Adrenal gland (tissue), 12 donors: ENCODE measurements around the gene LRP1B. TPM values are rescaled to one million over a fixed set of nuclear protein-coding genes. Genes with fewer than 3 reads are reported as not detected.

Source experiments
- DNase-seq, 7 donors: peaks; one replicate each; pipeline ENCODE4 v3.0.0-alpha.2; 2019 to 2020
- H3K27ac ChIP-seq, 5 donors: fragments of 200-600 bp; sonication (generic) in 4 of 5; 1 replicate in 3 of 5; 2 replicates in 2 of 5; pipeline versions ENCODE4 v1.5.1 to v1.8.0; 2016 to 2020; ENCODE audit warnings: mild to moderate bottlenecking in 1 of 5
- H3K27me3 ChIP-seq: fragments of 200-600 bp; 2 replicates; pipeline ENCODE4 v1.8.0; 2021
- H3K36me3 ChIP-seq, 2 donors: fragments of 200-600 bp; replicated peaks in 1 of 2; 1 replicate in 1 of 2; 2 replicates in 1 of 2; pipeline versions ENCODE4 v1.5.1 to v1.8.0; 2018 to 2022
- H3K4me1 ChIP-seq, 2 donors: fragments of 200-600 bp; replicated peaks in 1 of 2; 1 replicate in 1 of 2; 2 replicates in 1 of 2; pipeline versions ENCODE4 v1.5.1 to v1.8.0; 2018 to 2021
- H3K4me3 ChIP-seq, 4 donors: fragments of 200-600 bp; sonication (generic) in 3 of 4; one replicate each; pipeline ENCODE4 v1.5.1; 2016 to 2018
- H3K9me3 ChIP-seq, 3 donors: fragments of 200-600 bp; sonication (generic) in 1 of 3; replicated peaks in 1 of 3; 1 replicate in 2 of 3; 2 replicates in 1 of 3; pipeline versions ENCODE4 v1.5.1 to v1.8.0; 2016 to 2021
- CTCF ChIP-seq, 6 experiments: fragments of 450-650 bp in 4 of 6; fragments of 200-600 bp in 2 of 6; sonication (generic) in 1 of 6; IDR thresholded peaks; 1 replicate in 5 of 6; 2 replicates in 1 of 6; pipeline versions ENCODE4 v1.5.1 to v1.8.0; 2016 to 2021; ENCODE audit warnings: antibody characterized with exemption in 6 of 6, mild to moderate bottlenecking in 2 of 6, moderate library complexity in 1 of 6
- POLR2A ChIP-seq, 2 donors: fragments of 450-650 bp; IDR thresholded peaks; one replicate each; pipeline ENCODE4 v1.6.1; 2017; ENCODE audit warnings: antibody characterized with exemption in 2 of 2, mild to moderate bottlenecking in 2 of 2, moderate library complexity in 1 of 2
- WGBS, 4 donors: extraction: QIAGEN DNeasy Blood & Tissue Kit in 2 of 4; methylation state at CpG; one replicate each; pipeline versions ENCODE4 v1.1.5 to v1.1.7; 2013 to 2017; 5-methylcytosine and 5-hydroxymethylcytosine counted together
- intact Hi-C, 2 donors: fragments of 100-400 bp; cut with DNase I; formaldehyde crosslinking; loops; one replicate each; pipeline versions ENCODE4 v1.14.1 to v1.15.0; 2022 to 2023
- polyA plus RNA-seq, 3 donors: library from polyadenylated mRNA; stranded (reverse); fragments of 200-250 nt in 2 of 3; fragments of 350-450 nt in 1 of 3; fragmentation: Illumina TruSeq in 1 of 3; extraction: RNeasy Lipid Tissue Mini Kit (QIAGEN cat#74804) in 1 of 3; gene quantifications; one replicate each; pipeline ENCODE4 v1.2.3, GENCODE V29; 2013 to 2014
- total RNA-seq, 9 donors: library from RNA; depleted of rRNA in 4 of 9; stranded (reverse); fragments of >200 nt in 4 of 9; fragments of 120-200 nt in 1 of 9; fragmentation: NEBNext Ultra II Directional in 1 of 9; extraction: Animal tissue kit (Norgen Biotek cat#: 25700) in 1 of 9; gene quantifications; one replicate each; pipeline versions ENCODE4 v1.1.0 to v1.2.4, GENCODE V29; 2013 to 2023
- donor health status: healthy with polysubstance abuse.
- donor health status: Bipolar disorder and iron deficiency.
- donor health status: DM: yes; HTN: yes; CAD: no.
- donor health status: DM: no; HTN: no; CAD: no.
- donor health status: DM: no; HTN: no; CAD: no.
- donor health status: DM: yes; HTN: yes; CAD: no.

Gene LRP1B
- total and polyA plus RNA-seq, 12 donors, result 0.84 to 5.4 (median 2.1) TPM

- Histone ChIP-seq H3K36me3 (no peaks in the 10 kb centered on the region), H3K27ac (no peak overlapping the region), H3K4me1 (no peaks in the 10 kb centered on the region), H3K27me3 (no peaks in the 10 kb centered on the region), H3K9me3 (no peaks in the 10 kb centered on the region), H3K4me3 (no peak overlapping the region)
- intact Hi-C loops, result no loop called here
- TF ChIP-seq POLR2A (IDR thresholded peaks at IDR 0.05), result no peak
- no peak for TF ChIP-seq CTCF (IDR thresholded peaks at IDR 0.05)
- DNase-seq, result no peak
- 66 to 74% (median 72%) methylated on average over 1 of the region's 1 CpG for WGBS, 4 donors
These were observed 639.9 kb downstream of the LRP1B start for GRCh38 chr2:141490886-141491285.

GRCh38 chr2:141482697-141483096 is 648.1 kb downstream of the LRP1B start:
- H3K4me1 ChIP-seq, result no peaks in the 10 kb centered on the region
- 94 to 97% (median 95%) methylated on average over 3 of the region's 3 CpGs for WGBS, 4 donors
- H3K4me3 ChIP-seq, result no peak overlapping the region
- no peaks in the 10 kb centered on the region for H3K36me3 ChIP-seq
- intact Hi-C loops, result no loop called here
- H3K27me3 ChIP-seq, result no peaks in the 10 kb centered on the region
- H3K27ac ChIP-seq, result no peak overlapping the region
- no peaks in the 10 kb centered on the region for H3K9me3 ChIP-seq
- no peak for DNase-seq
- TF ChIP-seq POLR2A (IDR thresholded peaks at IDR 0.05) (no peak), CTCF (IDR thresholded peaks at IDR 0.05) (no peak)

GRCh38 chr2:141475801-141476200 is 655.0 kb downstream of the LRP1B start:
- WGBS, 4 donors, result 75 to 80% (median 77%) methylated on average over 5 to 6 of the region's 6 CpGs
- Histone ChIP-seq H3K4me1 (no peaks in the 10 kb centered on the region), H3K36me3 (no peaks in the 10 kb centered on the region), H3K4me3 (no peak overlapping the region), H3K27ac (no peak overlapping the region), H3K27me3 (no peaks in the 10 kb centered on the region), H3K9me3 (no peaks in the 10 kb centered on the region)
- TF ChIP-seq CTCF (IDR thresholded peaks at IDR 0.05) (no peak), POLR2A (IDR thresholded peaks at IDR 0.05) (no peak)
- intact Hi-C loops, result no loop called here
- DNase-seq, result no peak

- Histone ChIP-seq H3K4me1 (no peaks in the 10 kb centered on the region), H3K9me3 (no peaks in the 10 kb centered on the region), H3K27ac (no peak overlapping the region), H3K36me3 (no peaks in the 10 kb centered on the region), H3K4me3 (no peak overlapping the region), H3K27me3 (no peaks in the 10 kb centered on the region)
- 70 to 86% (median 72%) methylated on average over 6 of the region's 6 CpGs for WGBS, 4 donors
- intact Hi-C loops, result no loop called here
- TF ChIP-seq CTCF (IDR thresholded peaks at IDR 0.05) (no peak), POLR2A (IDR thresholded peaks at IDR 0.05) (no peak)
- DNase-seq, result no peak
These were observed 662.1 kb downstream of the LRP1B start for GRCh38 chr2:141468761-141469160.
